Measurements from ENCODE around the gene TMEM176A.

DNA sequence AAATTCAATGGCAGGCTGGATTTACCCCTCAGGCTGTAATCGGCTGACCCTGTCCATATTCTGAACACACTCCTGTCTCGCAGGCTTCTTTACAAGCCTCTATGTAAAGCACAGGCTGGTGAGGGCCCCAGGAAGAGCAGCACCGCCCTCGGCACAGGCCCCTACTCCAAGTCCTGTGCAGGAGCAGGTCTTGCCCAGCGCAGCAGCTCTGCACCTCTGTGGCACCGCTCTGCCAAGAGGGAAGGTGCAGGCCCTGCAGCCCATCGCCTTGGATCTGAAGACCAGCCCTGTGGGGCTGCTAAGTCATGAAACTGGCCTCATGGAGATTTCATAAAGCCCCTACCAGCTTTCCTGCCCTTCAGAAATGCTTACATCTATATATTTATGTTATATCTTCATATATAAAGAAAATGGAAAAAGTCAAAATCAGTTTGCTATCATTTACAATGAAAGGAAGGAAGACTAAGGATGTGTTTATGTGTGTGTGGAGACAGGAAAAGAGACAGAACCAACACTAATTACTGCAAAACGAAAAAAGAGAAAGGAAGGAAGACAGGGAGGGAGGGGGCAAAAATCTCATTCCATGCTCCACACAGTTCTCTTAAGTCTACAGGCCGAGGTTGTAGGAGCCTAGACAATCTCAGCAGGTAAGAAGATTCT lies 10.0 kb upstream of the TMEM176A start:
- TF ChIP-seq, protein P1, sequence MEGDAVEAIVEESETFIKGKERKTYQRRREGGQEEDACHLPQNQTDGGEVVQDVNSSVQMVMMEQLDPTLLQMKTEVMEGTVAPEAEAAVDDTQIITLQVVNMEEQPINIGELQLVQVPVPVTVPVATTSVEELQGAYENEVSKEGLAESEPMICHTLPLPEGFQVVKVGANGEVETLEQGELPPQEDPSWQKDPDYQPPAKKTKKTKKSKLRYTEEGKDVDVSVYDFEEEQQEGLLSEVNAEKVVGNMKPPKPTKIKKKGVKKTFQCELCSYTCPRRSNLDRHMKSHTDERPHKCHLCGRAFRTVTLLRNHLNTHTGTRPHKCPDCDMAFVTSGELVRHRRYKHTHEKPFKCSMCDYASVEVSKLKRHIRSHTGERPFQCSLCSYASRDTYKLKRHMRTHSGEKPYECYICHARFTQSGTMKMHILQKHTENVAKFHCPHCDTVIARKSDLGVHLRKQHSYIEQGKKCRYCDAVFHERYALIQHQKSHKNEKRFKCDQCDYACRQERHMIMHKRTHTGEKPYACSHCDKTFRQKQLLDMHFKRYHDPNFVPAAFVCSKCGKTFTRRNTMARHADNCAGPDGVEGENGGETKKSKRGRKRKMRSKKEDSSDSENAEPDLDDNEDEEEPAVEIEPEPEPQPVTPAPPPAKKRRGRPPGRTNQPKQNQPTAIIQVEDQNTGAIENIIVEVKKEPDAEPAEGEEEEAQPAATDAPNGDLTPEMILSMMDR (IDR thresholded peaks at IDR 0.05; ENCODE audit: insufficient read depth, low read length): no peak
- TF ChIP-seq POLR2AphosphoS5 (IDR thresholded peaks at IDR 0.05; ENCODE audit: low read depth): no peak
- no peak for TF ChIP-seq GABPA (IDR thresholded peaks at IDR 0.05; ENCODE audit: low read depth)

Data from HL-60 (cell line).